CD4-positive, alpha-beta T cell treated with Interferon alpha-2 for 1 hour (primary cell): ENCODE results near the gene PCDHB13.
A peak's percentile ranks its signal among the peaks of the same experiment; 100 is the strongest.
"Not testable (repeated sequence)": the region's sequence is repeated elsewhere in the genome, so short reads cannot be mapped to it uniquely, and the experiment has no call there.

ENCODE experiments used
- DNase-seq, 2 donors: peaks; one replicate each; pipeline ENCODE4 v3.0.0-alpha.2; 2020 to 2022

PCDHB13 gene

GRCh38 chr5:141213656-141214339 is at the start of gene PCDHB13:
Gene PCDHB13, plus strand, starts transcription at chr5:141213919. Its CDS starts 205 bp downstream, at chr5:141214124.
- peak in 1 of 2 donors; percentile 24 for DNase-seq

- peak in 1 of 2 donors; percentile 30 for DNase-seq
Observed at GRCh38 chr5:141172381-141173204, 41.1 kb upstream of the PCDHB13 start, which contains the start of gene PCDHB7. Gene PCDHB7, plus strand, starts transcription at chr5:141172644. Its CDS starts 192 bp downstream, at chr5:141172836.

- DNase-seq, result not testable (repeated sequence)
Observed at GRCh38 chr5:141174291-141175104, 39.2 kb upstream of the PCDHB13 start.

- DNase-seq, result no peak
Observed at GRCh38 chr5:141175933-141176332, 37.8 kb upstream of the PCDHB13 start.

- not testable (repeated sequence) for DNase-seq
Observed at GRCh38 chr5:141177577-141178191, 36.0 kb upstream of the PCDHB13 start, which contains the start of gene PCDHB8. Gene PCDHB8, plus strand, starts transcription at chr5:141177790. Its CDS starts 245 bp downstream, at chr5:141178035.

GRCh38 chr5:141179371-141179770 is 34.3 kb upstream of the PCDHB13 start:
- DNase-seq, result not testable (repeated sequence)

- not testable (repeated sequence) for DNase-seq
Observed at GRCh38 chr5:141179876-141180275, 33.8 kb upstream of the PCDHB13 start.

- DNase-seq, result no peak
Observed at GRCh38 chr5:141180313-141180712, 33.4 kb upstream of the PCDHB13 start.

- no peak for DNase-seq
Observed at GRCh38 chr5:141182248-141182647, 31.5 kb upstream of the PCDHB13 start, which contains the start of gene PCDHB16. Gene PCDHB16, plus strand, starts transcription at chr5:141182387. Its CDS starts 173 bp downstream, at chr5:141182560.

GRCh38 chr5:141184117-141184855 is 29.4 kb upstream of the PCDHB13 start:
- not testable (repeated sequence) for DNase-seq

- peak in 1 of 2 donors; percentile 39 for DNase-seq
Observed at GRCh38 chr5:141186897-141187512, 26.7 kb upstream of the PCDHB13 start, which contains the start of gene PCDHB9. Gene PCDHB9, plus strand, starts transcription at chr5:141187161. Its CDS starts 158 bp downstream, at chr5:141187319.

- DNase-seq, result not testable (repeated sequence)
Observed at GRCh38 chr5:141188682-141189081, 25.0 kb upstream of the PCDHB13 start.

- DNase-seq, result not testable (repeated sequence)
Observed at GRCh38 chr5:141189131-141189530, 24.6 kb upstream of the PCDHB13 start.

- peak in 1 of 2 donors; percentile 28 for DNase-seq
Observed at GRCh38 chr5:141192110-141192725, 21.5 kb upstream of the PCDHB13 start, which contains the start of gene PCDHB10. Gene PCDHB10, plus strand, starts transcription at chr5:141192353. Its CDS starts 200 bp downstream, at chr5:141192553.

GRCh38 chr5:141194332-141194731 is 19.4 kb upstream of the PCDHB13 start:
- DNase-seq, result not testable (repeated sequence)

GRCh38 chr5:141196363-141196762 is 17.4 kb upstream of the PCDHB13 start:
- DNase-seq, result no peak

GRCh38 chr5:141199359-141200235 is 14.1 kb upstream of the PCDHB13 start, which contains the start of gene PCDHB11:
Gene PCDHB11, plus strand, starts transcription at chr5:141199627. Its CDS starts 148 bp downstream, at chr5:141199775.
- no peak for DNase-seq

- not testable (repeated sequence) for DNase-seq
Observed at GRCh38 chr5:141201126-141201525, 12.6 kb upstream of the PCDHB13 start.

GRCh38 chr5:141201646-141202045 is 12.1 kb upstream of the PCDHB13 start:
- not testable (repeated sequence) for DNase-seq
